Measurements from ENCODE around the gene IL12RB2.
A peak's percentile ranks its signal among the peaks of the same experiment; 100 is the strongest.

IL12RB2 gene

GRCh38 chr1:67429011-67429527 is 121.4 kb downstream of the IL12RB2 start:
- H3K36me3 ChIP-seq (ENCODE audit: insufficient read depth, low read length): peaks cover 18% of the 10 kb centered on the region
- H3K4me3 ChIP-seq (ENCODE audit: low read depth in 1 of 2, low read length in 2 of 2): peak overlapping the region; percentile 97 to 98
- H3K27ac ChIP-seq (ENCODE audit: low read depth, low read length): peak overlapping the region; percentile 62
- H3K9me3 ChIP-seq (ENCODE audit: low read length): no peaks in the 10 kb centered on the region
- H3K4me1 ChIP-seq (ENCODE audit: insufficient read depth, low read length): peaks cover 15% of the 10 kb centered on the region
- H3K27me3 ChIP-seq (ENCODE audit: control insufficient read depth in 1 of 2, insufficient read depth in 2 of 2, low read length in 2 of 2): no peaks in the 10 kb centered on the region
- peak overlapping the region; percentile 74 for H3K9ac ChIP-seq (ENCODE audit: low read length)

- peak overlapping the region; percentile 62 for H3K27ac ChIP-seq (ENCODE audit: low read depth, low read length)
- peak overlapping the region; percentile 97 to 98 for H3K4me3 ChIP-seq (ENCODE audit: low read depth in 1 of 2, low read length in 2 of 2)
- H3K27me3 ChIP-seq (ENCODE audit: control insufficient read depth in 1 of 2, insufficient read depth in 2 of 2, low read length in 2 of 2): no peaks in the 10 kb centered on the region
- H3K9me3 ChIP-seq (ENCODE audit: low read length): no peaks in the 10 kb centered on the region
- H3K4me1 ChIP-seq (ENCODE audit: insufficient read depth, low read length): peaks cover 19% of the 10 kb centered on the region
- H3K9ac ChIP-seq (ENCODE audit: low read length): peak overlapping the region; percentile 74
- peaks cover 11% of the 10 kb centered on the region for H3K36me3 ChIP-seq (ENCODE audit: insufficient read depth, low read length)
Measured at GRCh38 chr1:67429528-67430357, 122.1 kb downstream of the IL12RB2 start.

GRCh38 chr1:67430358-67431155 is 122.9 kb downstream of the IL12RB2 start, which contains the start of gene SERBP1:
Gene SERBP1, minus strand, starts transcription at chr1:67430402. Its CDS starts 102 bp downstream, at chr1:67430300.
- Histone ChIP-seq H3K4me3 (ENCODE audit: low read depth in 1 of 2, low read length in 2 of 2) (peak within 1 kb of the TSS; percentile 97 to 98), H3K9ac (ENCODE audit: low read length) (peak within 1 kb of the TSS; percentile 87), H3K36me3 (ENCODE audit: insufficient read depth, low read length) (peaks cover 6% of the 10 kb centered on the region), H3K4me1 (ENCODE audit: insufficient read depth, low read length) (peaks cover 20% of the 10 kb centered on the region), H3K27ac (ENCODE audit: low read depth, low read length) (peak within 1 kb of the TSS; percentile 91), H3K9me3 (ENCODE audit: low read length) (no peaks in the 10 kb centered on the region), H3K27me3 (ENCODE audit: control insufficient read depth in 1 of 2, insufficient read depth in 2 of 2, low read length in 2 of 2) (no peaks in the 10 kb centered on the region)

- peak overlapping the region; percentile 97 to 98 for H3K4me3 ChIP-seq (ENCODE audit: low read depth in 1 of 2, low read length in 2 of 2)
- H3K27me3 ChIP-seq (ENCODE audit: control insufficient read depth in 1 of 2, insufficient read depth in 2 of 2, low read length in 2 of 2): no peaks in the 10 kb centered on the region
- H3K4me1 ChIP-seq (ENCODE audit: insufficient read depth, low read length): peaks cover 20% of the 10 kb centered on the region
- peak overlapping the region; percentile 87 for H3K9ac ChIP-seq (ENCODE audit: low read length)
- no peaks in the 10 kb centered on the region for H3K36me3 ChIP-seq (ENCODE audit: insufficient read depth, low read length)
- peak overlapping the region; percentile 91 for H3K27ac ChIP-seq (ENCODE audit: low read depth, low read length)
- H3K9me3 ChIP-seq (ENCODE audit: low read length): no peaks in the 10 kb centered on the region
Measured at GRCh38 chr1:67431156-67431765, 123.6 kb downstream of the IL12RB2 start.

- Histone ChIP-seq H3K4me3 (ENCODE audit: low read depth in 1 of 2, low read length in 2 of 2) (peak overlapping the region in 1 of 2 donors; percentile 98), H3K27me3 (ENCODE audit: control insufficient read depth in 1 of 2, insufficient read depth in 2 of 2, low read length in 2 of 2) (no peaks in the 10 kb centered on the region), H3K27ac (ENCODE audit: low read depth, low read length) (no peak overlapping the region), H3K36me3 (ENCODE audit: insufficient read depth, low read length) (no peaks in the 10 kb centered on the region), H3K4me1 (ENCODE audit: insufficient read depth, low read length) (peaks cover 15% of the 10 kb centered on the region), H3K9me3 (ENCODE audit: low read length) (no peaks in the 10 kb centered on the region), H3K9ac (ENCODE audit: low read length) (peak overlapping the region; percentile 87)
Measured at GRCh38 chr1:67431869-67432578, 124.4 kb downstream of the IL12RB2 start.

GRCh38 chr1:67432745-67433144 is 125.1 kb downstream of the IL12RB2 start:
- Histone ChIP-seq H3K9me3 (ENCODE audit: low read length) (no peaks in the 10 kb centered on the region), H3K36me3 (ENCODE audit: insufficient read depth, low read length) (no peaks in the 10 kb centered on the region), H3K9ac (ENCODE audit: low read length) (no peak overlapping the region), H3K27me3 (ENCODE audit: control insufficient read depth in 1 of 2, insufficient read depth in 2 of 2, low read length in 2 of 2) (no peaks in the 10 kb centered on the region), H3K27ac (ENCODE audit: low read depth, low read length) (no peak overlapping the region), H3K4me3 (ENCODE audit: low read depth in 1 of 2, low read length in 2 of 2) (no peak overlapping the region), H3K4me1 (ENCODE audit: insufficient read depth, low read length) (peaks cover 10% of the 10 kb centered on the region)

GRCh38 chr1:67433837-67434236 is 126.2 kb downstream of the IL12RB2 start:
- no peaks in the 10 kb centered on the region for H3K9me3 ChIP-seq (ENCODE audit: low read length)
- no peak overlapping the region for H3K9ac ChIP-seq (ENCODE audit: low read length)
- H3K4me3 ChIP-seq (ENCODE audit: low read depth in 1 of 2, low read length in 2 of 2): no peak overlapping the region
- H3K27ac ChIP-seq (ENCODE audit: low read depth, low read length): no peak overlapping the region
- H3K4me1 ChIP-seq (ENCODE audit: insufficient read depth, low read length): peaks cover 10% of the 10 kb centered on the region
- no peaks in the 10 kb centered on the region for H3K27me3 ChIP-seq (ENCODE audit: control insufficient read depth in 1 of 2, insufficient read depth in 2 of 2, low read length in 2 of 2)
- H3K36me3 ChIP-seq (ENCODE audit: insufficient read depth, low read length): no peaks in the 10 kb centered on the region

GRCh38 chr1:67434491-67434890 is 126.8 kb downstream of the IL12RB2 start:
- Histone ChIP-seq H3K9ac (ENCODE audit: low read length) (no peak overlapping the region), H3K4me3 (ENCODE audit: low read depth in 1 of 2, low read length in 2 of 2) (no peak overlapping the region), H3K27ac (ENCODE audit: low read depth, low read length) (no peak overlapping the region), H3K27me3 (ENCODE audit: control insufficient read depth in 1 of 2, insufficient read depth in 2 of 2, low read length in 2 of 2) (no peaks in the 10 kb centered on the region), H3K9me3 (ENCODE audit: low read length) (no peaks in the 10 kb centered on the region), H3K4me1 (ENCODE audit: insufficient read depth, low read length) (peaks cover 10% of the 10 kb centered on the region), H3K36me3 (ENCODE audit: insufficient read depth, low read length) (no peaks in the 10 kb centered on the region)

GRCh38 chr1:67436511-67437055 is 128.9 kb downstream of the IL12RB2 start:
- H3K27ac ChIP-seq (ENCODE audit: low read depth, low read length): no peak overlapping the region

GRCh38 chr1:67437961-67438360 is 130.3 kb downstream of the IL12RB2 start:
- H3K4me1 ChIP-seq (ENCODE audit: insufficient read depth, low read length): peaks cover 15% of the 10 kb centered on the region
- H3K27me3 ChIP-seq (ENCODE audit: control insufficient read depth in 1 of 2, insufficient read depth in 2 of 2, low read length in 2 of 2): no peaks in the 10 kb centered on the region
- no peaks in the 10 kb centered on the region for H3K9me3 ChIP-seq (ENCODE audit: low read length)
- H3K4me3 ChIP-seq (ENCODE audit: low read depth in 1 of 2, low read length in 2 of 2): no peak overlapping the region
- no peak overlapping the region for H3K27ac ChIP-seq (ENCODE audit: low read depth, low read length)
- H3K36me3 ChIP-seq (ENCODE audit: insufficient read depth, low read length): no peaks in the 10 kb centered on the region
- H3K9ac ChIP-seq (ENCODE audit: low read length): no peak overlapping the region

More at GRCh38 chr1:67436511-67437055, 128.9 kb downstream of the IL12RB2 start:
- H3K36me3 ChIP-seq (ENCODE audit: insufficient read depth, low read length): no peaks in the 10 kb centered on the region
- no peak overlapping the region for H3K9ac ChIP-seq (ENCODE audit: low read length)
- peaks cover 14% of the 10 kb centered on the region for H3K4me1 ChIP-seq (ENCODE audit: insufficient read depth, low read length)
- H3K27me3 ChIP-seq (ENCODE audit: control insufficient read depth in 1 of 2, insufficient read depth in 2 of 2, low read length in 2 of 2): no peaks in the 10 kb centered on the region
- no peak overlapping the region for H3K4me3 ChIP-seq (ENCODE audit: low read depth in 1 of 2, low read length in 2 of 2)
- H3K9me3 ChIP-seq (ENCODE audit: low read length): no peaks in the 10 kb centered on the region
